Heart left ventricle (tissue), 13 donors: ENCODE measurements around the gene SPINK6.

ENCODE experiments used
- CTCF ChIP-seq, 12 donors: fragments of 200-600 bp; sonication (generic) in 4 of 12; IDR thresholded peaks; one replicate each; pipeline versions ENCODE4 v1.5.0 to v1.8.0; 2018 to 2022; ENCODE audit warnings: antibody characterized with exemption in 12 of 12, mild to moderate bottlenecking in 5 of 12
- POLR2A ChIP-seq, 2 donors: fragments of 450-650 bp; IDR thresholded peaks; one replicate each; pipeline ENCODE4 v1.6.1; 2017; ENCODE audit warnings: antibody characterized with exemption in 2 of 2, mild to moderate bottlenecking in 2 of 2, moderate library complexity in 2 of 2
- donor health status: ischemic (EF 13 %, LVEDD 7.1; RV severe dilation, severe dysfunction).
- donor health status: DM: no; HTN: yes; CAD: no.
- donor health status: DM: no; HTN: no; CAD: no.
- donor health status: ischemic (EF 25% LVEDD 6.9; RV normal size, moderate dysfunction).
- donor health status: ischemic (EF 25% LVEDD 5.7; RV mildly dilated, moderate dysfunction).
- donor health status: ischemic (EF 35%, LVEDD 5.7; RV mildly dilated, moderate dysfunction).
- donor health status: nonischemic (EF 11% LVEDD 7.7; RV severe dilation, severe dysfunction).
- donor health status: DM: yes; HTN: yes; CAD: no.
- donor health status: PGD.
- donor health status: ischemic (EF 29% LVEDD 5.4; RV normal size, mild dysfunction).
- donor health status: nonischemic (EF 23%, LVEDD 6.1; RV moderate dilation, normal function).

- TF ChIP-seq POLR2A (IDR thresholded peaks at IDR 0.05) (no peak), CTCF (IDR thresholded peaks at IDR 0.05) (no peak)
These were observed 34.6 kb upstream of the SPINK6 start, which contains the start of gene SPINK14 for GRCh38 chr5:148168246-148168645.
